ENCODE measurements around the gene ING1. TPM values are rescaled to one million over a fixed set of nuclear protein-coding genes. Genes with fewer than 3 reads are reported as not detected.

ING1 gene
- total and polyA plus RNA-seq, 10 donors: 10.5 to 32.4 (median 21.1) TPM

DNA sequence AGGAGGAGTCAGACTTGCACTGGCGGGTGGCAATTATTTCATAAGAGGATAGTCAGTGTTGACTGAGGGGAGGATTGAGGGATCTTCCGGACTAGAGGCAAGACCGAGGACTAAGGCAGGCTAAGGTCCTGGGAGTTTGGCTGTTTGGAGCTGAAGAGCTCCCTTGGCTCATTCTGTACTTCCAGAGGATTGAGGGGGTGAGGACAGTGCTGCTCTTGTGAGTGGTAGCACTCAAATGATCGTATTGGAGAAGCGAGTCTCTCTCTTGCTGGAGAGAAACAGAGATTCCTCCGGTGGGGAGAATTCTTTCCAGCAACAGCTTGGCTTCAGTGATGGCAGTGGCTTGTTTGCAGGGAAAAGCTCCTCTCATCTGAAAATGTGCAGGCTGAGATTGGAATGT lies 47.1 kb downstream of the ING1 start:
- peaks cover 0 to 4% (median 0%) of the 10 kb centered on the region in 7 donors for H3K27me3 ChIP-seq (replicated peaks in 1 of 7)
- H3K4me1 ChIP-seq: no peaks in the 10 kb centered on the region
- no peaks in the 10 kb centered on the region for H3K36me3 ChIP-seq
- TF ChIP-seq, protein P1, sequence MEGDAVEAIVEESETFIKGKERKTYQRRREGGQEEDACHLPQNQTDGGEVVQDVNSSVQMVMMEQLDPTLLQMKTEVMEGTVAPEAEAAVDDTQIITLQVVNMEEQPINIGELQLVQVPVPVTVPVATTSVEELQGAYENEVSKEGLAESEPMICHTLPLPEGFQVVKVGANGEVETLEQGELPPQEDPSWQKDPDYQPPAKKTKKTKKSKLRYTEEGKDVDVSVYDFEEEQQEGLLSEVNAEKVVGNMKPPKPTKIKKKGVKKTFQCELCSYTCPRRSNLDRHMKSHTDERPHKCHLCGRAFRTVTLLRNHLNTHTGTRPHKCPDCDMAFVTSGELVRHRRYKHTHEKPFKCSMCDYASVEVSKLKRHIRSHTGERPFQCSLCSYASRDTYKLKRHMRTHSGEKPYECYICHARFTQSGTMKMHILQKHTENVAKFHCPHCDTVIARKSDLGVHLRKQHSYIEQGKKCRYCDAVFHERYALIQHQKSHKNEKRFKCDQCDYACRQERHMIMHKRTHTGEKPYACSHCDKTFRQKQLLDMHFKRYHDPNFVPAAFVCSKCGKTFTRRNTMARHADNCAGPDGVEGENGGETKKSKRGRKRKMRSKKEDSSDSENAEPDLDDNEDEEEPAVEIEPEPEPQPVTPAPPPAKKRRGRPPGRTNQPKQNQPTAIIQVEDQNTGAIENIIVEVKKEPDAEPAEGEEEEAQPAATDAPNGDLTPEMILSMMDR (IDR thresholded peaks at IDR 0.05 in 8 of 11, conservative IDR thresholded peaks at IDR 0.05 in 3 of 11): no peak
- TF ChIP-seq POLR2A (IDR thresholded peaks at IDR 0.05) (no peak), POLR2AphosphoS5 (IDR thresholded peaks at IDR 0.05) (no peak)
- H3K4me3 ChIP-seq: no peak overlapping the region
- no peak overlapping the region for H3K27ac ChIP-seq
- intact Hi-C loops (cut with DNase I; ENCODE audit: low total_unique reads): no loop called here
- DNase-seq: no peak
- WGBS, 5 donors: 94 to 98% (median 95%) methylated on average over 6 of the region's 6 CpGs
- no peaks in the 10 kb centered on the region for H3K9me3 ChIP-seq

DNA sequence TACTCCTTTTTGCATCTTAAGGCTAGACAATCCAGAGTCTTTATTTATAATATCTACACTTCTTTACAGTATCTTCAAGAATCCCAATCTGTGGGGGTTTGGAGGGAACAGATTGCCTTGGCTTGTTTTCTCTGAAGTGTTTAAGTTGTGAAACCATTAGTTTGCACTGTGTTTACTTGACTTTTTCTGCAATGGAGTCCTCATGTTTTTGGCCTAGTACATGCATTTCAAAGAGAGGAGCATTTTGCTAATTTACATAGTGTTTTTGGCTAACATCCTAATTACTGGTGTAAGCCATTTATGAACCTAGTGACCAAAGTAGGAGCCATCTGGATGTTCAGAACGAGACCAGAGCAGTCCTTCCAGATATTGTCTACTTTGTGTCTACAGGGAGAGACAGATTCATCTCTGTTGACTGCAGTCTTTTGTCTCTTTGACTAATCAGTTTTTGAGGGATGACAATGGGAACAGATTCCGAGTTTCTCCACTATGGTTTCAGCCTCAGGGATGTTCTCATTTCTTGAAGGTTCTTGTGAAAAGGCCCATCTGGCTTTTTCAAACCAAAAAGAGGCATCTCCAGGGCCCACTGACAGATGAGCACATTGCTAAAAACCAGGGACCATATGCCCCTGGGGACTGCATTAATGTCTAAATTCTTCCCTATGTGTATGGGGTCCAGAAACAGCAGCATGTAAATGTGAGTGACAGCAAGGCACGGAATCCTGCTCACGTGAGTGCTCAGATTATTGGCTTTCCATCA lies 53.4 kb downstream of the ING1 start:
- TF ChIP-seq POLR2AphosphoS5 (IDR thresholded peaks at IDR 0.05) (no peak), POLR2A (IDR thresholded peaks at IDR 0.05) (no peak)
- TF ChIP-seq, protein P1 (IDR thresholded peaks at IDR 0.05 in 8 of 11, conservative IDR thresholded peaks at IDR 0.05 in 3 of 11): no peak
- H3K9me3 ChIP-seq: no peaks in the 10 kb centered on the region
- no peaks in the 10 kb centered on the region for H3K4me1 ChIP-seq
- H3K4me3 ChIP-seq: no peak overlapping the region
- H3K36me3 ChIP-seq: no peaks in the 10 kb centered on the region
- DNase-seq: no peak
- H3K27ac ChIP-seq: no peak overlapping the region
- 83 to 90% (median 85%) methylated on average over 4 of the region's 4 CpGs for WGBS, 5 donors
- no peaks in the 10 kb centered on the region for H3K27me3 ChIP-seq (replicated peaks in 1 of 7)
- intact Hi-C loops (cut with DNase I; ENCODE audit: low total_unique reads): no loop called here

DNA sequence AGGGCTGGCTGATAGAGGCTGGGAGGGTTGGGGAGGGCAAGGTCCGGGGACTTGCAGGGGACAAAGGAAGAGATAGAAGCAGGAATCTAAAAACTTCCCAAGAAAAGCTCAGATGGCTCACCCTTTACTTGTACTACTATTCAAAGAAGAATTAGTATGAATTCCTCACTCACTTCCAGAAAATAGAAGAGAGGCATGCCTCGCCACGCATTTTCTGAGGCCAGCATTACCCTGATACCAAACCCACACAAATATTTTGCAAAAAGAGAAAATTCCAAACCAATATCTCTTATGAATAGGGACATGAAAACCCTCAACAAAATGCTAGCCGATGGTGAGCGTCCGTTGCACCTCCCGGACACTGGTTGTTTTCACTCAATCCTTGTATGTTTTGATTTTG lies 54.0 kb downstream of the ING1 start:
- Histone ChIP-seq H3K27me3 (replicated peaks in 1 of 7) (no peaks in the 10 kb centered on the region), H3K36me3 (no peaks in the 10 kb centered on the region), H3K4me3 (no peak overlapping the region), H3K4me1 (no peaks in the 10 kb centered on the region), H3K27ac (no peak overlapping the region), H3K9me3 (no peaks in the 10 kb centered on the region)
- WGBS, 5 donors: 90 to 97% (median 94%) methylated on average over 7 of the region's 7 CpGs
- no peak for DNase-seq
- intact Hi-C loops (cut with DNase I; ENCODE audit: low total_unique reads): no loop called here
- TF ChIP-seq POLR2A (IDR thresholded peaks at IDR 0.05): no peak

DNA sequence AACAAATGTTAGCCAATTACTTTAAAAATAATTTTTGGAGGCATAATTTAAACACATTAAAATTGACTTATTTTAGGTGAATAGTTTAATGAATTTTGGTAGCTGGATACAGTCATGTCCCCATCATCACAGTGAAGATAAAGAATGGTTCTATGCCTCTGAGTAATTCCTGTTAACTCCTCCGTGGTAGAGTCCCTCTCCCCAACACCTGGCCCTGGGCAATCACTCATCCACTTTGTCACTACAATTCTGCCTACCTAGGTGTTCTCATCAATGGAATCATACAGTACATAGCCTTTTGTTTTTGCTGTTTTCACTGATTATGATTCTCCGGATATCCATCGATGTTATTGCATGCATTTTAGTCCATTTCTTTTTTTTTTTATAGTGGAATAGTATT lies 55.6 kb downstream of the ING1 start:
- intact Hi-C loops (cut with DNase I; ENCODE audit: low total_unique reads): no loop called here
- TF ChIP-seq, protein P1 (IDR thresholded peaks at IDR 0.05 in 8 of 11, conservative IDR thresholded peaks at IDR 0.05 in 3 of 11): no peak
- no peak for TF ChIP-seq POLR2AphosphoS5 (IDR thresholded peaks at IDR 0.05)
- no peak for TF ChIP-seq POLR2A (IDR thresholded peaks at IDR 0.05)
- DNase-seq: no peak
- Histone ChIP-seq H3K9me3 (no peaks in the 10 kb centered on the region), H3K36me3 (no peaks in the 10 kb centered on the region), H3K4me1 (no peaks in the 10 kb centered on the region), H3K27me3 (replicated peaks in 1 of 7) (no peaks in the 10 kb centered on the region), H3K27ac (no peak overlapping the region), H3K4me3 (no peak overlapping the region)
- WGBS, 5 donors: 64 to 86% (median 79%) methylated on average over 3 of the region's 3 CpGs

Measured in spleen (tissue), 11 donors.